PC-3 (cell line): ENCODE results near the gene IDS.

Source experiments
- EZH2 ChIP-seq: fragments of 300-600 bp; sonication (generic); IDR thresholded peaks from one replicate; pipeline ENCODE4 v1.6.1; 2017; ENCODE audit warnings: antibody characterized with exemption, mild to moderate bottlenecking, low read length; ENCODE audit not compliant: unreplicated experiment
- TF ChIP-seq, protein P1 (sequence below): fragments of 300-600 bp; sonication (generic); conservative IDR thresholded peaks from 2 replicates; pipeline ENCODE4 v1.5.1; 2017; ENCODE audit warnings: antibody characterized with exemption, low read depth, mild to moderate bottlenecking, low read length

GRCh38 chrX:149491812-149492211 lies 13.3 kb downstream of the IDS start:
- TF ChIP-seq, protein P1, sequence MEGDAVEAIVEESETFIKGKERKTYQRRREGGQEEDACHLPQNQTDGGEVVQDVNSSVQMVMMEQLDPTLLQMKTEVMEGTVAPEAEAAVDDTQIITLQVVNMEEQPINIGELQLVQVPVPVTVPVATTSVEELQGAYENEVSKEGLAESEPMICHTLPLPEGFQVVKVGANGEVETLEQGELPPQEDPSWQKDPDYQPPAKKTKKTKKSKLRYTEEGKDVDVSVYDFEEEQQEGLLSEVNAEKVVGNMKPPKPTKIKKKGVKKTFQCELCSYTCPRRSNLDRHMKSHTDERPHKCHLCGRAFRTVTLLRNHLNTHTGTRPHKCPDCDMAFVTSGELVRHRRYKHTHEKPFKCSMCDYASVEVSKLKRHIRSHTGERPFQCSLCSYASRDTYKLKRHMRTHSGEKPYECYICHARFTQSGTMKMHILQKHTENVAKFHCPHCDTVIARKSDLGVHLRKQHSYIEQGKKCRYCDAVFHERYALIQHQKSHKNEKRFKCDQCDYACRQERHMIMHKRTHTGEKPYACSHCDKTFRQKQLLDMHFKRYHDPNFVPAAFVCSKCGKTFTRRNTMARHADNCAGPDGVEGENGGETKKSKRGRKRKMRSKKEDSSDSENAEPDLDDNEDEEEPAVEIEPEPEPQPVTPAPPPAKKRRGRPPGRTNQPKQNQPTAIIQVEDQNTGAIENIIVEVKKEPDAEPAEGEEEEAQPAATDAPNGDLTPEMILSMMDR, result no peak
- TF ChIP-seq EZH2, result no peak
